HEK293T (cell line): Measurements from ENCODE around the gene RFX4.

Experiments
- ARNT ChIP-seq: fragments of 450-650 bp; IDR thresholded peaks from 2 replicates; pipeline ENCODE4 v1.6.1; 2017; ENCODE audit warnings: mild to moderate bottlenecking
- ELF4 ChIP-seq: fragments of 450-650 bp; IDR thresholded peaks from 2 replicates; pipeline ENCODE4 v1.6.1; 2017; ENCODE audit warnings: antibody characterized with exemption
- FOXA1 ChIP-seq: fragments of 450-650 bp; IDR thresholded peaks from 2 replicates; pipeline ENCODE4 v1.6.1; 2016; ENCODE audit warnings: mild to moderate bottlenecking
- FOXM1 ChIP-seq: fragments of 450-650 bp; IDR thresholded peaks from 2 replicates; pipeline ENCODE4 v1.6.1; 2017; ENCODE audit warnings: mild to moderate bottlenecking, borderline replicate concordance
- HDGF ChIP-seq: fragments of 450-650 bp; IDR thresholded peaks from 2 replicates; pipeline ENCODE4 v1.6.1; 2017; ENCODE audit warnings: antibody characterized with exemption, borderline replicate concordance
- L3MBTL2 ChIP-seq: fragments of 450-650 bp; conservative IDR thresholded peaks from 2 replicates; pipeline ENCODE4 v1.6.1; 2016; ENCODE audit warnings: mild to moderate bottlenecking
- SP1 ChIP-seq: fragments of 450-650 bp; IDR thresholded peaks from 2 replicates; pipeline ENCODE4 v1.6.1; 2017
- SUZ12 ChIP-seq: fragments of 450-650 bp; IDR thresholded peaks from 2 replicates; pipeline ENCODE4 v1.6.1; 2016; ENCODE audit warnings: mild to moderate bottlenecking
- ZNF384 ChIP-seq: fragments of 450-650 bp; IDR thresholded peaks from 2 replicates; pipeline ENCODE4 v1.6.1; 2016
- TF ChIP-seq, protein P1 (sequence below): fragments of 450-650 bp; IDR thresholded peaks from 2 replicates; pipeline ENCODE4 v1.6.1; 2016

DNA sequence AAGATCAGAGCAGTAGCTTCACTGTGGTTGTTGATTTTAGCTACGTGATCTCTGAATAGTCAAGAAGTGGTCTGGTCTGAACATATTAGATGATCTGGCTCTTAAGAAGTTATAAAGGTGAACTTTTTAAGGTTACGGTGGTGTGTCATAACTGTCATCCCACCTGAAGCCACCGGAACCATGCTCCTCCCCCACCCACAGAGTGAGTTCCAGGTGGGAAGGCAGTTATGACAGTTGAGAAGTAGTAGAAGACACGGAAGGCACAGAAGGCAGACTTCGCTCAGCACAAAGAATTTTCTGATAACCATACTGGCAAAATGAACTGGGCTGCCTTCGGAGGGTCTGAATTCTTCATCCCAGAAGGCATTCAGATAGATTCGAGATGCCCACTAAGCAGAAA, 101.7 kb downstream of the RFX4 start:
- TF ChIP-seq FOXA1 (no peak), SP1 (no peak), ELF4 (no peak), ARNT (no peak), ZNF384 (no peak), L3MBTL2 (no peak), SUZ12 (no peak), HDGF (no peak), FOXM1 (no peak)
- TF ChIP-seq, protein P1, sequence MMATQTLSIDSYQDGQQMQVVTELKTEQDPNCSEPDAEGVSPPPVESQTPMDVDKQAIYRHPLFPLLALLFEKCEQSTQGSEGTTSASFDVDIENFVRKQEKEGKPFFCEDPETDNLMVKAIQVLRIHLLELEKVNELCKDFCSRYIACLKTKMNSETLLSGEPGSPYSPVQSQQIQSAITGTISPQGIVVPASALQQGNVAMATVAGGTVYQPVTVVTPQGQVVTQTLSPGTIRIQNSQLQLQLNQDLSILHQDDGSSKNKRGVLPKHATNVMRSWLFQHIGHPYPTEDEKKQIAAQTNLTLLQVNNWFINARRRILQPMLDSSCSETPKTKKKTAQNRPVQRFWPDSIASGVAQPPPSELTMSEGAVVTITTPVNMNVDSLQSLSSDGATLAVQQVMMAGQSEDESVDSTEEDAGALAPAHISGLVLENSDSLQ, result no peak
